Measurements from ENCODE around the gene FOXO3.

- TF ChIP-seq, protein P1, sequence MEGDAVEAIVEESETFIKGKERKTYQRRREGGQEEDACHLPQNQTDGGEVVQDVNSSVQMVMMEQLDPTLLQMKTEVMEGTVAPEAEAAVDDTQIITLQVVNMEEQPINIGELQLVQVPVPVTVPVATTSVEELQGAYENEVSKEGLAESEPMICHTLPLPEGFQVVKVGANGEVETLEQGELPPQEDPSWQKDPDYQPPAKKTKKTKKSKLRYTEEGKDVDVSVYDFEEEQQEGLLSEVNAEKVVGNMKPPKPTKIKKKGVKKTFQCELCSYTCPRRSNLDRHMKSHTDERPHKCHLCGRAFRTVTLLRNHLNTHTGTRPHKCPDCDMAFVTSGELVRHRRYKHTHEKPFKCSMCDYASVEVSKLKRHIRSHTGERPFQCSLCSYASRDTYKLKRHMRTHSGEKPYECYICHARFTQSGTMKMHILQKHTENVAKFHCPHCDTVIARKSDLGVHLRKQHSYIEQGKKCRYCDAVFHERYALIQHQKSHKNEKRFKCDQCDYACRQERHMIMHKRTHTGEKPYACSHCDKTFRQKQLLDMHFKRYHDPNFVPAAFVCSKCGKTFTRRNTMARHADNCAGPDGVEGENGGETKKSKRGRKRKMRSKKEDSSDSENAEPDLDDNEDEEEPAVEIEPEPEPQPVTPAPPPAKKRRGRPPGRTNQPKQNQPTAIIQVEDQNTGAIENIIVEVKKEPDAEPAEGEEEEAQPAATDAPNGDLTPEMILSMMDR (IDR thresholded peaks at IDR 0.05), result no peak
- TF ChIP-seq TEAD4 (IDR thresholded peaks at IDR 0.05; ENCODE audit: borderline replicate concordance, insufficient read depth), result no peak
Observed at GRCh38 chr6:108594151-108594550, 33.4 kb downstream of the FOXO3 start.

All from SK-N-SH (cell line).